GM18505 (cell line): ENCODE results near the gene RBMS1.

Experiments
- ATAC-seq: cut with Tn5 transposase; IDR thresholded peaks from one replicate; pipeline ENCODE4 v1.9.1; 2021; ENCODE audit not compliant: unreplicated experiment
- POLR2A ChIP-seq: IDR thresholded peaks from 4 replicates; pipeline ENCODE4 v1.6.1; 2011; ENCODE audit warnings: borderline replicate concordance; ENCODE audit not compliant: insufficient read depth, insufficient read length; ENCODE audit errors: extremely low read depth

RBMS1 gene

DNA sequence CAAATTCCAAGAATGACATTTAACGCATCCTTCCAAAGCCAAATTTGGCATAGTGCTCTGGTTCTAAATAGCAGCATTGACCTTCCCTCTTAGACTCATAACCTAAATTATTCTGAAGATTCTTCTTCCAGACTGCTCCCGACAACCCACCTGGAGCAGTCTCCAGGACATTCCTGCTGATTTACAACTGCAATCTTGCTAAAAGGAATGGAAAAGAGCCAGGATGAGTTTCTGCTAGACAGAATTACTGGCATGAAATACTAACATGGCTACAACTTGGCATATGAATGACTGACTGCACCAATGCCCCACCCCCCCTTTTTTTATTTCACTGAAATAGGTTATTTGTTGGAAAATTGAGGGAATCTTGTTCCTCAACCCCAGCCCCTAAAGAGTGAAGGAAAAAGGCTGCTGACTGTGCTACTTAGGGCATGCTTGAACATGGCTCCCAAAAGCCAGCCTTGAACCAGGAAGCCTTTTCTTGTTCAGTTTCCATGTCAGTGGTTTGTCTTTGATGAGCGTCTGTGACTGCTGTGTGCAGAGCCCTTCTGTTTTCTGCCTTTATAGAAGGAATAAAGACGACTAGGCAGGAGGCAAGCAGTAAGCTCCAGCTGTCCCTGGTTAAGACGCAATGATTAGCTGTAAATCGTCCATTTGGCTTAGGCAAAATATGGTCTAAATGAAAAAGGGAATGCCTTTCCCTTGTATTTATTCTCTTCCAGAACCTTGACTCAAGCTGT is 246.1 kb downstream of the RBMS1 start:
- no peak for ATAC-seq
- TF ChIP-seq POLR2A, result no peak

DNA sequence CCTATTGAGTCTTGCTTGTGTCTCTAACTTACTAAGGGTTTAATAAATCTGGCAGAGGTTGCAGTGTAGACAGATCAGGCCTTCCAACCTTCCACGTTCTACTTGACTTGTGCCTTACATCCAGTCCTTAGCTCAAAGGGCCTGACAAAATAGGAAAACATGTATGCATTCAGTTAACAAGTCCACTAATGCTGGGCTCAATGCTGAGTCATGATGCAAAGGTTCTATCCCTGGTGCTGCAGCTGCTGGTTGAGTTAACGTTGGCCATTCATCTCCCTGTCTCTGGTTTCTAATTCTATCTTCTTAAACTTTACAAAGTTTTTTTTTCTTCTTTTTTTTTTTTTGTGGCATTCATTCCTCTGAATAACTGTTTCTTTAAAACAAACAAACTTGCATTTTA is 247.3 kb downstream of the RBMS1 start:
- TF ChIP-seq POLR2A, result no peak
- ATAC-seq, result no peak

DNA sequence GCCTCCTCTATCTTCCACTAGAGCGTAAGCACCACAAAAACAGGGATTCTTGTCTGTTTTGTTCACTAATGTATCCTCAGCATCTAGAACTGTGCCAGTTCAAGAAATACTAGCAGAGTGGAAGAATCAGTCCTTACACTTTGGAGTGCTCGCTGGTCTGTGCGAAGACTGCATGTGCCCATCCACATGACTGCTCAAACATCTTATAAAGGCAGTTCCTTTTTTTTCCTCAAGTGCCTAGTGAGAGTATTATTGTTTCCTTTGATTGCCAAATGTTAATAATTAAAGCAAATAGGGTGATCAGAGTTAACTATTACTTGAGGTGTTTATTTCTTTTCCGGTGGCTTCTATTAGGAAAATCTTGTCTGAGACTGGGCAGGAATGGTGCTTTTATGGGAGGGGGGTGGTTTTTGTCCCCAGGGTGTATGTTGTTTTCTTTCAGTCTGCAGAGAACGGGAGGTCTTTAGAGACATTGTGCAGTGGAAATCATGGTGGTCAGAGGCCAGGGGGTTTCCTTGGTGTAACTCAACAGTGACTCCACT is 247.9 kb downstream of the RBMS1 start:
- no peak for ATAC-seq
- TF ChIP-seq POLR2A, result no peak

DNA sequence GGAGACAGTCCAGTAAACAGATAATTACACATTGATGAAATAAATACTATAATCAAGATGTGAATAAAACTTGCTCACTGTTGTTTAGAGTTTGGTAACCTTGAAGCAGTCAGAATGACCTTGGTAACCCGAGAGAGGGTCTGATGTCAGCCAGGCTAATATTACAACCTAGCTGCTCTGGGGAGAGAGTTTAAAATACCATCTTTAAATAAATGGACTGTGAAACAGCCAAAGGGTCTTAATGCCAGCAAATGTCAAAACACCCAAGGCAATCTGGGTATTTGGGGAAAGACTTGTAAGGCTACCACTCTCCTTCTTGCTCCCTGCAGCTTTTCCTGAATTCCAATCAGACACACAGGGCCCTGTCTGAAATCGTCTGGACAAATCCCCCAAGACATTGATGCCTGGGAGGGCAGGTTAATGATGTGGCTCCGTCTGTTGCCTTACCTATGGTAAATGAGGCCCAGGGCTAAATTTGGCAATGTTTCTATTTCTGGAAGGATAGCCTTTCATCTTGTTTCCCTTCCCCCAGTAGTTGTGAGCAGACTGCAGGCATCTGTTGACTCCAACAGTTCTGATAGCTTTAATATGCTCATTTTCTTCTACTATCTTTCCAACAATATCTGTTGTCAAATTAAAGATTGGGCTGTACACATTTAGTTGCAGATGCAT is 250.6 kb downstream of the RBMS1 start:
- ATAC-seq, result no peak
- TF ChIP-seq POLR2A, result no peak

DNA sequence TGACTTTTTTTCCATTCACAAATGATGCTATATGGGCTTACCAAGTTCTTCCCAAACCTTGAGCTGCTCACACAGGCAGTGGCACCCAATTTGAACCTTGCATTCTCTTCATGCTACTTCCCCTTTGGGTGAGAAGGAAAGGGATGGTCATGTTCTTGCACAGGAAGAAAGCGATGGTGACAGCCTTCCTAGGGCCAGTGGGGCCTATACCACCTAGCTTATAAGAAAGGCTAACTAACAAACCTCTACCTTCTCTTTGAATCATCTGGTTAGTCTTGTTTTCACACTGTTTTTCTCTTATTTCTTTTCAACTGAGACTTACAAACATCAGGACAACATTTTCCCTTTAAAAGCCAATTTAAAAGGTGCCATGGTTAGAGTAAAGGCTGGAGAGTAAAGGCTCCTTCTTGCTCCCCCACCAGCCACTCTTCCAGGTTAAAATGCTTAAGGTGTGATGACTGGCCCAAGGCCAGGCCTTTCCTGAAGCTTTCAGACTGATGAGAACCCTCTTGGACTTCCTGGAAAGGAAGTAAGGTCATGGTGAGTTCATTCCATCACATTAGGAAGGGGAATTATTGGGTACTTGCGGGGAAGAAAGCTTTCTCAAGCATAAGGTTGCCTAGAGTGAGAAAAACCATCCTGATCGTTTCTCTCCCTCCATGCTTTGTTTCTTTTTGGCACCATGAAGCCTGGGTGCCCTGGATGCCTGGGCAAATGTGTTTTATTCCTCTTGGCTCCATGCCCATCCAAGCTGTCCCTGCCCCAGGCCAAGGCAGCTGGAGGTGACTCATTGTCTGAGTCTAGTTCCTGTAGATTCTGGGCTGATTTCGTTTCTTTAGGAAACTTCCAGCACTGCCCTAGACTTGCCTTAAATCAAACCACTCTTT is 252.1 kb downstream of the RBMS1 start:
- no peak for ATAC-seq
- no peak for TF ChIP-seq POLR2A

DNA sequence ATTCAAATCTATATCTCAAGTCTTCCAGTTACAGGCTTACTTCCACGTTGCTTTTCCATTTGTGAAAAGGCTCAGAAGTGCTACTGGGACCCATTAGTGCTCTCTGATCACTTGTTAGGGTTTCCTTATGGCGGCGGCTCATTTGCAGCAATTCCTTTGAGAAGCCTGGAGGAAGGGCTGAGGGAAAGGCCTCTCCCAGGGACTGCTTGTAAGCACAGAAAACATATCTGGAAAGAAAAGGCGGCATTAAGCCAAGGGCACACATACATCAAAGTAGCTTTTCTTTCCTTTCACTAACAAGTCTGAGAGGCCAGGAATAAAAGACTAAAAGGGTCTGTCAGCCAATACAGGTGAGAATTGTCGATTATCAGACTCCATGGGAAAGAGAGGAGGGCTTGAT is 254.2 kb downstream of the RBMS1 start:
- no peak for ATAC-seq
- TF ChIP-seq POLR2A, result no peak

DNA sequence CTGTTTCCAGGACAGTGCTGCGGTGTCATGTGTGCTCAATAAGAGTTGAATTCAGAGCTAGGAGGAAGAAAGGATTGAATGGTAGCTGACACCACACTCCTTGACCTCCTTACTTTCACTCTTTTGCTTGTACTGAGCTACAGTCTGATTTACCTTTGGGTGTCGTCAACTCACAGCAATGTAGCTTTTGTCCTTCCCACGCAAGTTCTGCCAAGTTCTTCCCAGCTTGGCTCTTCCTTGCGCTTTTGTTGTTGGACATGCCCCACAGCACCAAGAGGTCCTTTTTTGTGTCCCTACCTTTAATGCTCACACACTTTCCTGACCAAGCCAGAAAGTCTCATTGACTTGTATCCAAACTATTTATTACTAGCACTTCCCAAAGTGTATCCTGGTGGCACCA is 255.2 kb downstream of the RBMS1 start:
- no peak for ATAC-seq
- TF ChIP-seq POLR2A, result no peak

DNA sequence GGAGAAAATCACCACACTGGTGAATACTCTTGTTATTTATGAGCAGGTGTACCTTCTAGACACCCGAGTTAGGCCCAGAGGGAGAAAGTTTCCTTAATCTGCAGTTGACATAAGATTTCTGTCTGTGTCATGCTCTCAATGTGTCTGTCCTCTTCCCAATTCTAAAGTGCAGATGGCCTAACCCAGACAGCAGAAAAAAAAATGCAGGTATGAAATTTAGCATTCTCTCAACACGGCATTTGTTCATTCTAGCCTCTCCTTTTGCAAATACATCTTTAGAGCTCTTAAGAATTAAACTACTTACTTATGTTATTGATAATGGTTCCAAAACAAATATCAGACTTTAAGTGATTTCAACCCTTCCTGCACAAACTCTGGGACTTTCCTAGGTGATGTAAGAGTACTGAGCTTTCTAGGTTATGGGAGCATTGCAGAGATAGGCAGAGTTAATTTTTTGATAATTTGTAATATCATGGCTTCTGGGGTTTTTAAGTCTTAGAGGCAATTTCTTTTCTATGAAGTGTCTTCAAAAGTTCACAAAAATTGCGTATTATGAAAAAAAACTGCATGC is 260.6 kb downstream of the RBMS1 start:
- TF ChIP-seq POLR2A, result no peak
- no peak for ATAC-seq

DNA sequence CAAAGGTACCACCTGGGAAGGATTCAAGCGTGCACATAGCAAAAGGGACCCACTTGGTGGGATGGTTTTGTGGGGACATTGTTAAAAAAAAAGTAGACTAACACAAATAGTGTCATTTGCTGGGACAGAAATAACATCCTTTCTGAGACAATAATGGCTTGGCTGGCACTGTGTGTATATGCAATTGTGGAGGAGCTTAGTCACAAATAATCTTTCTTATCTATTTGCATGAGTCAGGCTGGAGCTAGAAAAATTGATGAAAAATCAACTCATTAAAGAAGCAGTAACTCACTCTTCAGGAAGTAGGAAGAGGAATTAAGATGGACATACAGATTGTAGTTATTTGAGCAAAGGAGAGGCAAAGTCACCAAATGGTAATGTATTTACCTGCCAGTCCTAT is 264.0 kb downstream of the RBMS1 start:
- TF ChIP-seq POLR2A, result no peak
- ATAC-seq, result no peak

DNA sequence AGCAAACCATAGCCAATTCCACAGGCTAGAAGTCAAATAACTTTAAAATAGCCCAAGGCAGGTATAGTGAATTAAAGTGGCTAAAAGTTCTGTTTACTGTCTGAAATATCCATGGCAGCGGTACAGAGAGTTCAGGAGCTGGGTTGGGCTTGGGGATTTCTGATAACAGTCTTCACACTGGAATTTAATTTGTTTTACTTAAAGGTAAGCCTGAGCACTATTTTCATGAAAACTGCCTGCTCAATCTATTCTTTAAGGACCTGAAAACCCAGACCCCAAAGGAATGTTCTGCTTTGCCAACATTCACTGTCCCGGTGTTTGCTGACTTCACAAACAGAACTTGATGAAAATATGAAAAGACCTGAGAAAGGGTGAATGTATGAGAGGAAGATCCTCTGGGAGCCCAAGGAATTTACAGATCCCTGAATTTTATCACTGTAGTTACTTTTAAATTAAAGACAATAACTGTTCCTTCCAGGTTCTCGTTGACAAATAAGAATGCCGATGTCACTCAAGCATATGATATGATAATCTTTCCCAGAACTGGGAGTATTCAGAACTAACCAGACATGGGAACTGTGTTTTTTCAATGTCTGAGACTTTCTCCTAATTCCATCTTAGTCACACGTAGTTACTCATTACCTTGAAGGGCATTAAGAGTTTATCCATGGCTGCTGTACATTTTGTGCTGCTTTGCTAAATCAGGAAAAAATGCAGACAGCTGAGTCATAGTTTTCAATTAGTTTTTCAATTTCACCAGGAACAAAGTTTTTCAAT is 265.3 kb downstream of the RBMS1 start:
- ATAC-seq, result no peak
- TF ChIP-seq POLR2A, result no peak

DNA sequence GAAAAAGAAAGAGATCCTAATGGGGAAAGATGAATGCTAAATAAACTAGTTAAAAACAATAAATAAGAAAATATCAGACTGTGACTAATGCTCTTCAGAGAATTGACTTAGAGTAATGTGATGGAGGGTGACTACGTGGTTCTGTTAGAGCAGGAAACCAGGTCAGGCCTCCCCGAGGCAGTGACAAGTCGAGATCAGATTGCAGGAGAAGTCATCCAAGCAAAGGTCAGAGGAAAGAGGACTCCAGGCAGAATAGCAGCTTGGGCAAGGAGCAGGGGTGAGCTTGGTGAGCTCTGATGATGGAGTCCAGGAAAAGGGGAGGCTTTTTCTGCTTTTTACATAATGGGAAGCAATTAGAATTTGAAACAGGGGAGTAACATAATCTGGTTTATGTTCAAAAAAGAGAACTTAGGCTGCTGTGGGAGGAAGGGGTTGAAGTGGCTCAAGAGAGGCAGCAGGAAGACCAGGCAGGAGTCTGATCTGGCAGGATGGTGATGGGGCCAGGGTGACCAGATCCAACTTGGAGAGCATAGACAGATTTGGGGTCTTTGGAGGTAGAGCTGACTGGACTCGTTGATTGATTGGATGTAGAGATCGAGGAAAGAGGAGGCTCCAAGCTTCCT is 266.2 kb downstream of the RBMS1 start:
- TF ChIP-seq POLR2A, result no peak
- no peak for ATAC-seq

DNA sequence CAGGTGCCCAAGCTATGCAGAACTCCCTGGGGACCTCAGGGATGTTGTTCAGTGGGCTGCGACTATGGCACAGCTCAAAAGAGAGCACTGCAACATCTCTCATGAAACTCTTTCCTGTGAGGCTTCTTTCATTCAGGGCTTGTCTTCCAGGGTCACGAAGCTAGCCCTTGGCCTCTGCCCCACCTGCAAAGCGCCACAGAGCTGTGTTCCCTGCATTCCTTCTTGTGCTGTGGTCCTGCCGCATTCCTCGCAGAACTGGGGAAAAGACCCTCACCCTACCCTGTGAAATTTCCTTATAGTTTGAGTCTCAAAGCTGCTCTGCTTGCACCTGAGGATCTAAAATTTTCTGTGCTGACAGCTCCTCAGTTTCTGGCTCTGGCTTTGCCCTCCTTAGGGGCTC is 267.2 kb downstream of the RBMS1 start:
- ATAC-seq, result no peak

More for the DNA sequence above, 267.2 kb downstream of the RBMS1 start:
- TF ChIP-seq POLR2A, result no peak
